Measurements from ENCODE around the gene CACNA1C. TPM values are rescaled to one million over a fixed set of nuclear protein-coding genes. Genes with fewer than 3 reads are reported as not detected.

Gene CACNA1C
- total RNA-seq, 1 experiment from 2014 or later: 1.1 TPM

GRCh38 chr12:2191534-2192153 is 138.9 kb downstream of the CACNA1C start:
- H3K18ac ChIP-seq (ENCODE audit: insufficient read length, low read depth, low read length): peak overlapping the region; percentile 4
- no peak overlapping the region for H3T11ph ChIP-seq (ENCODE audit: low read length)
- DNase-seq: no peak
- no peaks in the 10 kb centered on the region for H3K23me2 ChIP-seq (ENCODE audit: insufficient read length, low read depth, low read length, poor library complexity, severe bottlenecking)
- H3K56ac ChIP-seq (ENCODE audit: insufficient read length, low read depth, low read length): peak overlapping the region; percentile 25
- no peak overlapping the region for H2AFZ ChIP-seq (ENCODE audit: low read length)
- no peak overlapping the region for H2BK12ac ChIP-seq (ENCODE audit: insufficient read length, low read depth, low read length)
- H3K4me1 Mint-ChIP-seq: peaks cover 50 to 58% of the 10 kb centered on the region in 2 experiments
- H2AK5ac ChIP-seq (ENCODE audit: insufficient read length, low read length): peak overlapping the region; percentile 10
- H3K4me2 ChIP-seq (ENCODE audit: insufficient read depth, insufficient read length, low read length): no peak overlapping the region
- H2BK5ac ChIP-seq (ENCODE audit: insufficient read length, low read length): no peak overlapping the region
- H3K27me3 Mint-ChIP-seq (ENCODE audit: low read depth): 0 out of 2 replicates have a peak, but pooled peaks cover 2% of the 10 kb centered on the region
- peak overlapping the region in 2 of 3 experiments; percentile 33 to 58; a peak in 3 of 7 replicates for H3K27ac Mint-ChIP-seq
- H3K9me3 ChIP-seq (ENCODE audit: control insufficient read depth, low read depth, low read length): no peaks in the 10 kb centered on the region
- no peak overlapping the region for H3K4ac ChIP-seq (ENCODE audit: low read depth, low read length)
- H3K79me1 ChIP-seq (ENCODE audit: insufficient read depth, low read depth, low read length, poor library complexity, severe bottlenecking): no peaks in the 10 kb centered on the region
- no peaks in the 10 kb centered on the region; a peak in 2 of 5 replicates for H3K9me3 Mint-ChIP-seq
- peak overlapping the region in 1 of 2 experiments; percentile 46; a peak in 2 of 5 replicates for H3K4me3 Mint-ChIP-seq
- WGBS (ENCODE audit: extremely low coverage, insufficient read length, low lambda C conversion rate): no CpG with 5 or more reads among the region's 19 CpGs
- H3K27ac ChIP-seq (ENCODE audit: insufficient read length, low read depth, low read length): no peak overlapping the region
- H4K91ac ChIP-seq (ENCODE audit: insufficient read length, low read depth, low read length): no peak overlapping the region
- H4K5ac ChIP-seq (ENCODE audit: insufficient read length, low read depth, low read length): peak overlapping the region; percentile 46
- H4K20me1 ChIP-seq (ENCODE audit: control insufficient read depth, insufficient read depth, insufficient read length): no peaks in the 10 kb centered on the region
- H3K23ac ChIP-seq (ENCODE audit: insufficient read length, low read depth, low read length): peak overlapping the region; percentile 23
- H2BK120ac ChIP-seq (ENCODE audit: low read depth, low read length, poor library complexity, severe bottlenecking): no peak overlapping the region
- no peaks in the 10 kb centered on the region for H3K27me3 ChIP-seq (ENCODE audit: insufficient read depth, low read length)
- H2BK20ac ChIP-seq (ENCODE audit: low read depth, low read length, poor library complexity, severe bottlenecking): no peak overlapping the region
- TF ChIP-seq CTCF (conservative IDR thresholded peaks at IDR 0.05): no peak
- H3K9ac ChIP-seq (ENCODE audit: extremely low read depth, insufficient read length, low read length): no peak overlapping the region
- H3K14ac ChIP-seq (ENCODE audit: insufficient read depth, low read length): no peak overlapping the region; the same call in 1 of the 2 replicates
- no peaks in the 10 kb centered on the region for H3K79me2 ChIP-seq (ENCODE audit: insufficient read depth, low read length)
- no peaks in the 10 kb centered on the region for H3K36me3 Mint-ChIP-seq (ENCODE audit: insufficient read depth in 1 of 3, low read depth in 3 of 3)
- H3K4me1 ChIP-seq (ENCODE audit: insufficient read depth, low read length): peaks cover 11% of the 10 kb centered on the region; the same call in 1 of the 2 replicates
- peak overlapping the region; percentile 5 for H4K8ac ChIP-seq (replicated peaks; ENCODE audit: insufficient read length, low read depth, low read length)
- no peak overlapping the region for H2BK15ac ChIP-seq (ENCODE audit: low read depth, low read length)

Data from H9 (cell line).